H1 (cell line): Measurements from ENCODE around the gene NEURL1B. TPM values are rescaled to one million over a fixed set of nuclear protein-coding genes. Genes with fewer than 3 reads are reported as not detected.

Experiments
- BCL11A ChIP-seq, 2 experiments: IDR thresholded peaks; one replicate each; pipeline ENCODE4 v1.6.1; 2011; ENCODE audit warnings: low read depth in 2 of 2, low read length in 2 of 2, mild to moderate bottlenecking in 2 of 2
- RNF2 ChIP-seq: fragments of 200-900, 300-1000 bp; sonication (generic); IDR thresholded peaks from 2 replicates; pipeline ENCODE4 v1.7.1; 2016; ENCODE audit warnings: borderline replicate concordance, low read depth, mild to moderate bottlenecking, antibody characterized with exemption, low read length; ENCODE audit not compliant: poor library complexity, severe bottlenecking; ENCODE audit errors: missing control alignments
- polyA plus RNA-seq, 7 experiments: library from polyadenylated mRNA; depleted of rRNA in 3 of 7; stranded (reverse) in 5 of 7; unstranded in 2 of 7; fragments of >200 nt in 5 of 7; fragments of 200-250 nt in 2 of 7; gene quantifications; 1 replicate in 5 of 7; 2 replicates in 1 of 7; 4 replicates in 1 of 7; pipeline versions ENCODE4 v1.2.1 to v1.2.3, GENCODE V29; 2011 to 2013; ENCODE audit warnings: missing spikeins in 2 of 7, mixed read lengths in 2 of 7
- total RNA-seq: library from RNA; stranded (reverse); fragmentation: NEBNext Ultra II Directional; extraction: Animal tissue kit (Norgen Biotek cat#: 25700); gene quantifications from 2 replicates; pipeline ENCODE4 v1.2.1, GENCODE V29; 2021

The NEURL1B gene
- total and polyA plus RNA-seq, 2 of the 8 experiments (the other 6 are each of a cell fraction or from before 2014, with no cell fraction given) = 3.3 to 6.1 TPM

DNA sequence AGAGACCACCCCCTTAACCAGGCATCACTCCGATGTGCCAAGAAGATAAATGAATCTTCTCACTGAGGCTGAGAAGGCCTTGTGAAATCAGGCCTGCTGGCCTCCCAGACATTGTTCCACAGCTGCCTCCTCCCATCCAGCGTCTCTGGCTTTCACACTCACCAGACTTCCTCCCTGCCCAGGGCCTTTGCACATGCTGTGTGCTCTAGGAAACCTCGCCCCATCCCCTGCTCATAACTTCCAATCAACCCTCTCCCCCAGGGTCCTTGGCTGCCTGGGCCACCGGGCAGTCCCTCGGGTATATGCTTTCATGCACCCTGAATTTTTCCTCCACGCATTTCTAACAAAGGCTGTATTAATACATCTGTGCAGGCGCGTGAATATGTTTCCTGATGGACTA lies 71.5 kb downstream of the NEURL1B start (continued):
- no peak for TF ChIP-seq RNF2
- no peak for TF ChIP-seq BCL11A (IDR thresholded peaks at IDR 0.05; ENCODE audit: low read depth in 2 of 2, low read length in 2 of 2)
